Neural cell (in vitro differentiated cells): Measurements from ENCODE around the gene PTCD1.

ENCODE experiments used
- EP300 ChIP-seq: fragments of 450-650 bp; conservative IDR thresholded peaks from 2 replicates; pipeline ENCODE4 v1.6.1; 2014; ENCODE audit warnings: antibody characterized with exemption, mild to moderate bottlenecking, moderate library complexity; ENCODE audit not compliant: poor library complexity, severe bottlenecking
- EZH2 ChIP-seq: fragments of 200-600, 300-800 bp; shearing (Covaris generic), sonication (generic); IDR thresholded peaks from 2 replicates; pipeline ENCODE4 v1.6.1; 2014; ENCODE audit warnings: antibody characterized with exemption, low read length, borderline replicate concordance, mild to moderate bottlenecking; ENCODE audit not compliant: insufficient read depth, poor library complexity, severe bottlenecking
- MXI1 ChIP-seq: fragments of 450-650 bp; conservative IDR thresholded peaks from 2 replicates; pipeline ENCODE4 v1.6.1; 2014; ENCODE audit warnings: antibody characterized with exemption, mild to moderate bottlenecking; ENCODE audit not compliant: poor library complexity, severe bottlenecking
- POLR2AphosphoS5 ChIP-seq: IDR thresholded peaks from 2 replicates; pipeline ENCODE4 v1.6.1; 2012
- RAD21 ChIP-seq: fragments of 450-650 bp; conservative IDR thresholded peaks from 2 replicates; pipeline ENCODE4 v1.6.1; 2014; ENCODE audit warnings: antibody characterized with exemption, mild to moderate bottlenecking, moderate library complexity
- SMC3 ChIP-seq: fragments of 450-650 bp; conservative IDR thresholded peaks from 2 replicates; pipeline ENCODE4 v1.6.1; 2014; ENCODE audit warnings: antibody characterized with exemption, mild to moderate bottlenecking, moderate library complexity; ENCODE audit not compliant: poor library complexity
- TF ChIP-seq, protein P1 (sequence below): fragments of 450-650 bp; IDR thresholded peaks from 2 replicates; pipeline ENCODE4 v1.5.1; 2014; ENCODE audit warnings: antibody characterized with exemption, mild to moderate bottlenecking, moderate library complexity; ENCODE audit not compliant: poor library complexity, severe bottlenecking
- TF ChIP-seq, protein P2 (sequence below): IDR thresholded peaks from 2 replicates; pipeline ENCODE4 v1.6.1; 2012; ENCODE audit warnings: borderline replicate concordance

DNA sequence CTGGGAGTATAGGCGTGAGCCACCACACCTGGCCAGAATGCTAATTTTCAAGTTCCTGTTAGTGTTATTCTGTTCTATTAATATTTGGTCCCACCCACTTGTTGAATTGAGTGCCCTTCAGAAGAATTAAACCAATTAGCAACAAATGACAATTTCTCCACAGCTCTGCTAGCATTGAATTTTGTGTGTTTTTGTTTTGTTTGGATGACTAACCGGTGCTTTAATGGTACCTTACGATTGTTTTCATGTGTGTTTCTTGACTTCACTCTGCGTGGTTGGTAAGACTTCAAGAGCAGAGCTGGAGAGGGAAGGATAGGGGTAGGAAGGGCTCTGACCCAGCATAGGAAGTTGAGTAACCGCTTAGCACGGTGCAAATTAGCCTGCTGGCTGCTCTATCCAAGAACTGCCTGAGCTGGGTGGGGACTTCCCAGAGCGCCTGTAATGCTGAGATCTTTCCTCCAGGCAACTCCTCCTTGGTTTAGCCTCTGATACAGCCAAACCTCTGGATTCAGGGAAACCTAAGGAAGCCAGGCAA, 59.5 kb downstream of the PTCD1 start:
- no peak for TF ChIP-seq EP300
- TF ChIP-seq, protein P1, sequence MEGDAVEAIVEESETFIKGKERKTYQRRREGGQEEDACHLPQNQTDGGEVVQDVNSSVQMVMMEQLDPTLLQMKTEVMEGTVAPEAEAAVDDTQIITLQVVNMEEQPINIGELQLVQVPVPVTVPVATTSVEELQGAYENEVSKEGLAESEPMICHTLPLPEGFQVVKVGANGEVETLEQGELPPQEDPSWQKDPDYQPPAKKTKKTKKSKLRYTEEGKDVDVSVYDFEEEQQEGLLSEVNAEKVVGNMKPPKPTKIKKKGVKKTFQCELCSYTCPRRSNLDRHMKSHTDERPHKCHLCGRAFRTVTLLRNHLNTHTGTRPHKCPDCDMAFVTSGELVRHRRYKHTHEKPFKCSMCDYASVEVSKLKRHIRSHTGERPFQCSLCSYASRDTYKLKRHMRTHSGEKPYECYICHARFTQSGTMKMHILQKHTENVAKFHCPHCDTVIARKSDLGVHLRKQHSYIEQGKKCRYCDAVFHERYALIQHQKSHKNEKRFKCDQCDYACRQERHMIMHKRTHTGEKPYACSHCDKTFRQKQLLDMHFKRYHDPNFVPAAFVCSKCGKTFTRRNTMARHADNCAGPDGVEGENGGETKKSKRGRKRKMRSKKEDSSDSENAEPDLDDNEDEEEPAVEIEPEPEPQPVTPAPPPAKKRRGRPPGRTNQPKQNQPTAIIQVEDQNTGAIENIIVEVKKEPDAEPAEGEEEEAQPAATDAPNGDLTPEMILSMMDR: no peak
- TF ChIP-seq, protein P2, sequence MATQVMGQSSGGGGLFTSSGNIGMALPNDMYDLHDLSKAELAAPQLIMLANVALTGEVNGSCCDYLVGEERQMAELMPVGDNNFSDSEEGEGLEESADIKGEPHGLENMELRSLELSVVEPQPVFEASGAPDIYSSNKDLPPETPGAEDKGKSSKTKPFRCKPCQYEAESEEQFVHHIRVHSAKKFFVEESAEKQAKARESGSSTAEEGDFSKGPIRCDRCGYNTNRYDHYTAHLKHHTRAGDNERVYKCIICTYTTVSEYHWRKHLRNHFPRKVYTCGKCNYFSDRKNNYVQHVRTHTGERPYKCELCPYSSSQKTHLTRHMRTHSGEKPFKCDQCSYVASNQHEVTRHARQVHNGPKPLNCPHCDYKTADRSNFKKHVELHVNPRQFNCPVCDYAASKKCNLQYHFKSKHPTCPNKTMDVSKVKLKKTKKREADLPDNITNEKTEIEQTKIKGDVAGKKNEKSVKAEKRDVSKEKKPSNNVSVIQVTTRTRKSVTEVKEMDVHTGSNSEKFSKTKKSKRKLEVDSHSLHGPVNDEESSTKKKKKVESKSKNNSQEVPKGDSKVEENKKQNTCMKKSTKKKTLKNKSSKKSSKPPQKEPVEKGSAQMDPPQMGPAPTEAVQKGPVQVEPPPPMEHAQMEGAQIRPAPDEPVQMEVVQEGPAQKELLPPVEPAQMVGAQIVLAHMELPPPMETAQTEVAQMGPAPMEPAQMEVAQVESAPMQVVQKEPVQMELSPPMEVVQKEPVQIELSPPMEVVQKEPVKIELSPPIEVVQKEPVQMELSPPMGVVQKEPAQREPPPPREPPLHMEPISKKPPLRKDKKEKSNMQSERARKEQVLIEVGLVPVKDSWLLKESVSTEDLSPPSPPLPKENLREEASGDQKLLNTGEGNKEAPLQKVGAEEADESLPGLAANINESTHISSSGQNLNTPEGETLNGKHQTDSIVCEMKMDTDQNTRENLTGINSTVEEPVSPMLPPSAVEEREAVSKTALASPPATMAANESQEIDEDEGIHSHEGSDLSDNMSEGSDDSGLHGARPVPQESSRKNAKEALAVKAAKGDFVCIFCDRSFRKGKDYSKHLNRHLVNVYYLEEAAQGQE: no peak
- no peak for TF ChIP-seq POLR2AphosphoS5
- no peak for TF ChIP-seq MXI1
- no peak for TF ChIP-seq EZH2
- TF ChIP-seq SMC3: no peak
- TF ChIP-seq RAD21: no peak
